HepG2 (cell line): ENCODE data around the gene SLA2. TPM values are rescaled to one million over a fixed set of nuclear protein-coding genes. Genes with fewer than 3 reads are reported as not detected.
A peak's percentile ranks its signal among the peaks of the same experiment; 100 is the strongest.

Experiments used
- MAF1 ChIP-seq: sonication (generic); formaldehyde crosslinking; IDR thresholded peaks from 2 replicates; pipeline ENCODE4 v1.5.0; 2020; ENCODE audit warnings: missing genetic modification reagents, borderline replicate concordance
- SNAI1 ChIP-seq: sonication (generic); formaldehyde crosslinking; IDR thresholded peaks from 2 replicates; pipeline ENCODE4 v1.5.0; 2020; ENCODE audit warnings: mild to moderate bottlenecking, missing genetic modification reagents, borderline replicate concordance
- TSC22D2 ChIP-seq: sonication (generic); formaldehyde crosslinking; IDR thresholded peaks from 2 replicates; pipeline ENCODE4 v1.5.1; 2020; ENCODE audit warnings: missing genetic modification reagents, mild to moderate bottlenecking, borderline replicate concordance
- ZBTB8A ChIP-seq: sonication (generic); formaldehyde crosslinking; IDR thresholded peaks from 2 replicates; pipeline ENCODE4 v1.4.0; 2020; ENCODE audit warnings: mild to moderate bottlenecking, low read depth, missing genetic modification reagents, borderline replicate concordance
- ZNF383 ChIP-seq: sonication (generic); formaldehyde crosslinking; IDR thresholded peaks from 2 replicates; pipeline ENCODE4 v1.4.0; 2020; ENCODE audit warnings: missing genetic modification reagents, mild to moderate bottlenecking, borderline replicate concordance
- ZNF556 ChIP-seq: sonication (generic); formaldehyde crosslinking; IDR thresholded peaks from 2 replicates; pipeline ENCODE4 v1.4.0; 2020; ENCODE audit warnings: mild to moderate bottlenecking, missing genetic modification reagents, borderline replicate concordance
- ZNF572 ChIP-seq: sonication (generic); formaldehyde crosslinking; IDR thresholded peaks from 2 replicates; pipeline ENCODE4 v1.5.1; 2020; ENCODE audit warnings: mild to moderate bottlenecking, missing genetic modification reagents
- ZNF746 ChIP-seq: sonication (generic); formaldehyde crosslinking; IDR thresholded peaks from 2 replicates; pipeline ENCODE4 v1.8.0; 2022; ENCODE audit warnings: mild to moderate bottlenecking, missing genetic modification reagents
- polyA plus RNA-seq, 8 experiments: library from polyadenylated mRNA; depleted of rRNA in 3 of 8; stranded (reverse) in 7 of 8; unstranded in 1 of 8; fragments of >200 nt; fragmentation: Illumina TruSeq in 4 of 8; extraction: Trizol in 4 of 8; gene quantifications; 2 replicates each; pipeline versions ENCODE4 v1.2.1 to v1.2.3, GENCODE V29; 2011 to 2016; ENCODE audit warnings: low read depth in 4 of 8, missing spikeins in 1 of 8, mixed read lengths in 1 of 8; ENCODE audit not compliant: insufficient read depth in 1 of 8
- total RNA-seq, 5 experiments: library from RNA; depleted of rRNA; stranded (reverse); fragments of >200 nt; fragmentation: Illumina TruSeq; extraction: Trizol; gene quantifications; 2 replicates each; pipeline ENCODE4 v1.2.3, GENCODE V29; 2016; ENCODE audit warnings: low read depth in 1 of 5
- TF ChIP-seq, protein P1 (sequence below): sonication (generic); formaldehyde crosslinking; IDR thresholded peaks from 2 replicates; pipeline ENCODE4 v1.5.0; 2020; ENCODE audit warnings: mild to moderate bottlenecking, missing genetic modification reagents, borderline replicate concordance
- TF ChIP-seq, protein P2 (sequence below): sonication (generic); formaldehyde crosslinking; IDR thresholded peaks from 2 replicates; pipeline ENCODE4 v1.4.0; 2020; ENCODE audit warnings: low read depth, missing genetic modification reagents
- TF ChIP-seq, protein P3 (sequence below): sonication (generic); formaldehyde crosslinking; IDR thresholded peaks from 2 replicates; pipeline ENCODE4 v1.4.0; 2020; ENCODE audit warnings: missing genetic modification reagents

Gene SLA2
- total and polyA plus RNA-seq, 2 of the 13 experiments (the other 11 are each of a cell fraction or from before 2014, with no cell fraction given): 1.6 to 3.6 TPM

DNA sequence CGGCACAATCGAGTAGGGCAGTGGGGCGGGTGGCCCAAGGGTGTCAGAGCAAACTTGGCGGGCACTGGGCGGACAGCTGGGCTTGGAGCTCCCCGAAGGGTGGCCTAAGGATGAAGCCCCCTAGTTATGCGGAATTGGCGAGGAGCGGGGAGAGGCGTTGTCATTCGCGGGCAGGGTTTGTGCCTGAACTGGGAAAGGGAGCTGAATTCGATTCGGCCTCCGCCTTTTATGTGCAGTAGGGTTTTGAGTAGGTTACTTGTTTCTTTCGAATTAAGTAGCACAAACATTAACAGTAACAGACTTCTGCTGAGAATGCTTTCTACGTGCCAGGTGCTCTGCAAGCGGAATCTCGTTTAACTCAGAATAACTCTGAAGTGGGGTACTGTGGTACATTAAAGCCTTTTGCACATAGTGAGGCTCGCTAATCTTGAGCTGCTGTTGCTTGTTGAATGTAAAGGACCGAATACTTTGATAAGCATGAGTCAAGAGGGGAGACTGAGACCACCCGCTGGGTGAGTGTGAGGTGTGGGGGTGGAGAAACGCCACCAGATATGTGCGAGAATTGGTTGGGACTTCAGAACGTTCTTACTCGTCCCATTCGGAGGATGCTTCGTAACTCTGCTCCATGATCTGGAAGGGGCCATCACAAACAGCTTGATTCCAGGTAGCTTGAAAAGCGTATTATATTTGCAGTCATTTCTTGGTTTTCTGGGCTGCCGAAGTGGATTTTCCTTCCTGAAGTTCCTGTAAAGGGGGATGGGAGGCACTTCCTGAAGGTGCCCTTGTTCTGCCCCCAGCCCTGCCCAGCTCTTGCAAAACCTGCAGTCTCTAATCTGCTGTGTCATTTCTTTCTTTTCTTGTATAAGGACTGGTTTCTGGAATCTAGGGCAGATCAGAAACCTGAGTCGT, 39.6 kb downstream of the SLA2 start (continued):
- TF ChIP-seq, protein P1, sequence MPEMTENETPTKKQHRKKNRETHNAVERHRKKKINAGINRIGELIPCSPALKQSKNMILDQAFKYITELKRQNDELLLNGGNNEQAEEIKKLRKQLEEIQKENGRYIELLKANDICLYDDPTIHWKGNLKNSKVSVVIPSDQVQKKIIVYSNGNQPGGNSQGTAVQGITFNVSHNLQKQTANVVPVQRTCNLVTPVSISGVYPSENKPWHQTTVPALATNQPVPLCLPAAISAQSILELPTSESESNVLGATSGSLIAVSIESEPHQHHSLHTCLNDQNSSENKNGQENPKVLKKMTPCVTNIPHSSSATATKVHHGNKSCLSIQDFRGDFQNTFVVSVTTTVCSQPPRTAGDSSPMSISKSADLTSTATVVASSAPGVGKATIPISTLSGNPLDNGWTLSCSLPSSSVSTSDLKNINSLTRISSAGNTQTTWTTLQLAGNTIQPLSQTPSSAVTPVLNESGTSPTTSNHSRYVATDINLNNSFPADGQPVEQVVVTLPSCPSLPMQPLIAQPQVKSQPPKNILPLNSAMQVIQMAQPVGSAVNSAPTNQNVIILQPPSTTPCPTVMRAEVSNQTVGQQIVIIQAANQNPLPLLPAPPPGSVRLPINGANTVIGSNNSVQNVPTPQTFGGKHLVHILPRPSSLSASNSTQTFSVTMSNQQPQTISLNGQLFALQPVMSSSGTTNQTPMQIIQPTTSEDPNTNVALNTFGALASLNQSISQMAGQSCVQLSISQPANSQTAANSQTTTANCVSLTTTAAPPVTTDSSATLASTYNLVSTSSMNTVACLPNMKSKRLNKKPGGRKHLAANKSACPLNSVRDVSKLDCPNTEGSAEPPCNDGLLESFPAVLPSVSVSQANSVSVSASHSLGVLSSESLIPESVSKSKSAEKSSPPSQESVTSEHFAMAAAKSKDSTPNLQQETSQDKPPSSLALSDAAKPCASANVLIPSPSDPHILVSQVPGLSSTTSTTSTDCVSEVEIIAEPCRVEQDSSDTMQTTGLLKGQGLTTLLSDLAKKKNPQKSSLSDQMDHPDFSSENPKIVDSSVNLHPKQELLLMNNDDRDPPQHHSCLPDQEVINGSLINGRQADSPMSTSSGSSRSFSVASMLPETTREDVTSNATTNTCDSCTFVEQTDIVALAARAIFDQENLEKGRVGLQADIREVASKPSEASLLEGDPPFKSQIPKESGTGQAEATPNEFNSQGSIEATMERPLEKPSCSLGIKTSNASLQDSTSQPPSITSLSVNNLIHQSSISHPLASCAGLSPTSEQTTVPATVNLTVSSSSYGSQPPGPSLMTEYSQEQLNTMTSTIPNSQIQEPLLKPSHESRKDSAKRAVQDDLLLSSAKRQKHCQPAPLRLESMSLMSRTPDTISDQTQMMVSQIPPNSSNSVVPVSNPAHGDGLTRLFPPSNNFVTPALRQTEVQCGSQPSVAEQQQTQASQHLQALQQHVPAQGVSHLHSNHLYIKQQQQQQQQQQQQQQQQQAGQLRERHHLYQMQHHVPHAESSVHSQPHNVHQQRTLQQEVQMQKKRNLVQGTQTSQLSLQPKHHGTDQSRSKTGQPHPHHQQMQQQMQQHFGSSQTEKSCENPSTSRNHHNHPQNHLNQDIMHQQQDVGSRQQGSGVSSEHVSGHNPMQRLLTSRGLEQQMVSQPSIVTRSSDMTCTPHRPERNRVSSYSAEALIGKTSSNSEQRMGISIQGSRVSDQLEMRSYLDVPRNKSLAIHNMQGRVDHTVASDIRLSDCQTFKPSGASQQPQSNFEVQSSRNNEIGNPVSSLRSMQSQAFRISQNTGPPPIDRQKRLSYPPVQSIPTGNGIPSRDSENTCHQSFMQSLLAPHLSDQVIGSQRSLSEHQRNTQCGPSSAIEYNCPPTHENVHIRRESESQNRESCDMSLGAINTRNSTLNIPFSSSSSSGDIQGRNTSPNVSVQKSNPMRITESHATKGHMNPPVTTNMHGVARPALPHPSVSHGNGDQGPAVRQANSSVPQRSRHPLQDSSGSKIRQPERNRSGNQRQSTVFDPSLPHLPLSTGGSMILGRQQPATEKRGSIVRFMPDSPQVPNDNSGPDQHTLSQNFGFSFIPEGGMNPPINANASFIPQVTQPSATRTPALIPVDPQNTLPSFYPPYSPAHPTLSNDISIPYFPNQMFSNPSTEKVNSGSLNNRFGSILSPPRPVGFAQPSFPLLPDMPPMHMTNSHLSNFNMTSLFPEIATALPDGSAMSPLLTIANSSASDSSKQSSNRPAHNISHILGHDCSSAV (CRISPR knock-in tag): no peak
- TF ChIP-seq MAF1: no peak
- TF ChIP-seq ZNF746 (CRISPR knock-in tag): no peak
- TF ChIP-seq ZNF572: no peak
- TF ChIP-seq, protein P2, sequence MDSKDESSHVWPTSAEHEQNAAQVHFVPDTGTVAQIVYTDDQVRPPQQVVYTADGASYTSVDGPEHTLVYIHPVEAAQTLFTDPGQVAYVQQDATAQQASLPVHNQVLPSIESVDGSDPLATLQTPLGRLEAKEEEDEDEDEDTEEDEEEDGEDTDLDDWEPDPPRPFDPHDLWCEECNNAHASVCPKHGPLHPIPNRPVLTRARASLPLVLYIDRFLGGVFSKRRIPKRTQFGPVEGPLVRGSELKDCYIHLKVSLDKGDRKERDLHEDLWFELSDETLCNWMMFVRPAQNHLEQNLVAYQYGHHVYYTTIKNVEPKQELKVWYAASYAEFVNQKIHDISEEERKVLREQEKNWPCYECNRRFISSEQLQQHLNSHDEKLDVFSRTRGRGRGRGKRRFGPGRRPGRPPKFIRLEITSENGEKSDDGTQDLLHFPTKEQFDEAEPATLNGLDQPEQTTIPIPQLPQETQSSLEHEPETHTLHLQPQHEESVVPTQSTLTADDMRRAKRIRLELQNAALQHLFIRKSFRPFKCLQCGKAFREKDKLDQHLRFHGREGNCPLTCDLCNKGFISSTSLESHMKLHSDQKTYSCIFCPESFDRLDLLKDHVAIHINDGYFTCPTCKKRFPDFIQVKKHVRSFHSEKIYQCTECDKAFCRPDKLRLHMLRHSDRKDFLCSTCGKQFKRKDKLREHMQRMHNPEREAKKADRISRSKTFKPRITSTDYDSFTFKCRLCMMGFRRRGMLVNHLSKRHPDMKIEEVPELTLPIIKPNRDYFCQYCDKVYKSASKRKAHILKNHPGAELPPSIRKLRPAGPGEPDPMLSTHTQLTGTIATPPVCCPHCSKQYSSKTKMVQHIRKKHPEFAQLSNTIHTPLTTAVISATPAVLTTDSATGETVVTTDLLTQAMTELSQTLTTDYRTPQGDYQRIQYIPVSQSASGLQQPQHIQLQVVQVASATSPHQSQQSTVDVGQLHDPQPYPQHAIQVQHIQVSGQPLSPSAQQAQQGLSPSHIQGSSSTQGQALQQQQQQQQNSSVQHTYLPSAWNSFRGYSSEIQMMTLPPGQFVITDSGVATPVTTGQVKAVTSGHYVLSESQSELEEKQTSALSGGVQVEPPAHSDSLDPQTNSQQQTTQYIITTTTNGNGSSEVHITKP: peak; percentile 53; the same call in 1 of the 2 replicates
- peak; percentile 12; the same call in 1 of the 2 replicates for TF ChIP-seq ZNF556 (CRISPR knock-in tag)
- no peak for TF ChIP-seq SNAI1 (CRISPR knock-in tag)
- TF ChIP-seq TSC22D2 (CRISPR knock-in tag): no peak
- 0 out of 2 replicates have a peak, but pooled peaks have one; percentile 64 for TF ChIP-seq ZBTB8A (CRISPR knock-in tag)
- peak; percentile 97; the same call in 1 of the 2 replicates for TF ChIP-seq ZNF383 (CRISPR knock-in tag)
- TF ChIP-seq, protein P3, sequence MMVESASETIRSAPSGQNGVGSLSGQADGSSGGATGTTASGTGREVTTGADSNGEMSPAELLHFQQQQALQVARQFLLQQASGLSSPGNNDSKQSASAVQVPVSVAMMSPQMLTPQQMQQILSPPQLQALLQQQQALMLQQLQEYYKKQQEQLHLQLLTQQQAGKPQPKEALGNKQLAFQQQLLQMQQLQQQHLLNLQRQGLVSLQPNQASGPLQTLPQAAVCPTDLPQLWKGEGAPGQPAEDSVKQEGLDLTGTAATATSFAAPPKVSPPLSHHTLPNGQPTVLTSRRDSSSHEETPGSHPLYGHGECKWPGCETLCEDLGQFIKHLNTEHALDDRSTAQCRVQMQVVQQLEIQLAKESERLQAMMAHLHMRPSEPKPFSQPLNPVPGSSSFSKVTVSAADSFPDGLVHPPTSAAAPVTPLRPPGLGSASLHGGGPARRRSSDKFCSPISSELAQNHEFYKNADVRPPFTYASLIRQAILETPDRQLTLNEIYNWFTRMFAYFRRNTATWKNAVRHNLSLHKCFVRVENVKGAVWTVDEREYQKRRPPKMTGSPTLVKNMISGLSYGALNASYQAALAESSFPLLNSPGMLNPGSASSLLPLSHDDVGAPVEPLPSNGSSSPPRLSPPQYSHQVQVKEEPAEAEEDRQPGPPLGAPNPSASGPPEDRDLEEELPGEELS (CRISPR knock-in tag): 0 out of 2 replicates have a peak, but pooled peaks have one; percentile 7
